ENCODE results near the gene SCGB3A2.

SCGB3A2 gene

GRCh38 chr5:147918101-147918685 lies 39.7 kb downstream of the SCGB3A2 start:
- H3K9ac ChIP-seq (ENCODE audit: low read length): no peak overlapping the region
- no peak overlapping the region for H3K4me3 ChIP-seq (ENCODE audit: low read length)
- H3K9me3 ChIP-seq (ENCODE audit: control insufficient read depth, low read length): no peaks in the 10 kb centered on the region
- no peaks in the 10 kb centered on the region for H3K4me1 ChIP-seq (ENCODE audit: control insufficient read depth, insufficient read depth, low read length)
- H3K27me3 ChIP-seq (ENCODE audit: control insufficient read depth, insufficient read depth, low read length): no peaks in the 10 kb centered on the region
- H3K36me3 ChIP-seq (ENCODE audit: control insufficient read depth, insufficient read depth, low read length): no peaks in the 10 kb centered on the region

GRCh38 chr5:147918899-147919298 lies 40.4 kb downstream of the SCGB3A2 start:
- H3K27me3 ChIP-seq (ENCODE audit: control insufficient read depth, insufficient read depth, low read length): no peaks in the 10 kb centered on the region
- no peak overlapping the region for H3K9ac ChIP-seq (ENCODE audit: low read length)
- H3K4me1 ChIP-seq (ENCODE audit: control insufficient read depth, insufficient read depth, low read length): no peaks in the 10 kb centered on the region
- no peak overlapping the region for H3K4me3 ChIP-seq (ENCODE audit: low read length)
- H3K36me3 ChIP-seq (ENCODE audit: control insufficient read depth, insufficient read depth, low read length): no peaks in the 10 kb centered on the region
- H3K9me3 ChIP-seq (ENCODE audit: control insufficient read depth, low read length): no peaks in the 10 kb centered on the region

GRCh38 chr5:147920420-147921030 lies 42.0 kb downstream of the SCGB3A2 start:
- Histone ChIP-seq H3K36me3 (ENCODE audit: control insufficient read depth, insufficient read depth, low read length) (no peaks in the 10 kb centered on the region), H3K9me3 (ENCODE audit: control insufficient read depth, low read length) (no peaks in the 10 kb centered on the region), H3K27me3 (ENCODE audit: control insufficient read depth, insufficient read depth, low read length) (no peaks in the 10 kb centered on the region), H3K4me1 (ENCODE audit: control insufficient read depth, insufficient read depth, low read length) (no peaks in the 10 kb centered on the region), H3K9ac (ENCODE audit: low read length) (no peak overlapping the region), H3K4me3 (ENCODE audit: low read length) (no peak overlapping the region)

- H3K27me3 ChIP-seq (ENCODE audit: control insufficient read depth, insufficient read depth, low read length): no peaks in the 10 kb centered on the region
- no peak overlapping the region for H3K9ac ChIP-seq (ENCODE audit: low read length)
- H3K4me1 ChIP-seq (ENCODE audit: control insufficient read depth, insufficient read depth, low read length): no peaks in the 10 kb centered on the region
- H3K9me3 ChIP-seq (ENCODE audit: control insufficient read depth, low read length): no peaks in the 10 kb centered on the region
- no peak overlapping the region for H3K4me3 ChIP-seq (ENCODE audit: low read length)
- no peaks in the 10 kb centered on the region for H3K36me3 ChIP-seq (ENCODE audit: control insufficient read depth, insufficient read depth, low read length)
These were observed 42.6 kb downstream of the SCGB3A2 start for GRCh38 chr5:147921136-147921535.

- Histone ChIP-seq H3K9ac (ENCODE audit: low read length) (no peak overlapping the region), H3K9me3 (ENCODE audit: control insufficient read depth, low read length) (no peaks in the 10 kb centered on the region), H3K36me3 (ENCODE audit: control insufficient read depth, insufficient read depth, low read length) (no peaks in the 10 kb centered on the region), H3K27me3 (ENCODE audit: control insufficient read depth, insufficient read depth, low read length) (no peaks in the 10 kb centered on the region), H3K4me1 (ENCODE audit: control insufficient read depth, insufficient read depth, low read length) (no peaks in the 10 kb centered on the region), H3K4me3 (ENCODE audit: low read length) (no peak overlapping the region)
These were observed 46.5 kb downstream of the SCGB3A2 start for GRCh38 chr5:147925020-147925419.

- no peak overlapping the region for H3K4me3 ChIP-seq (ENCODE audit: low read length)
- no peaks in the 10 kb centered on the region for H3K27me3 ChIP-seq (ENCODE audit: control insufficient read depth, insufficient read depth, low read length)
- H3K4me1 ChIP-seq (ENCODE audit: control insufficient read depth, insufficient read depth, low read length): no peaks in the 10 kb centered on the region
- H3K9ac ChIP-seq (ENCODE audit: low read length): no peak overlapping the region
- no peaks in the 10 kb centered on the region for H3K9me3 ChIP-seq (ENCODE audit: control insufficient read depth, low read length)
- H3K36me3 ChIP-seq (ENCODE audit: control insufficient read depth, insufficient read depth, low read length): no peaks in the 10 kb centered on the region
These were observed 49.4 kb downstream of the SCGB3A2 start for GRCh38 chr5:147927901-147928300.

GRCh38 chr5:147930769-147931168 lies 52.3 kb downstream of the SCGB3A2 start:
- H3K36me3 ChIP-seq (ENCODE audit: control insufficient read depth, insufficient read depth, low read length): no peaks in the 10 kb centered on the region
- H3K4me1 ChIP-seq (ENCODE audit: control insufficient read depth, insufficient read depth, low read length): no peaks in the 10 kb centered on the region
- H3K4me3 ChIP-seq (ENCODE audit: low read length): no peak overlapping the region
- H3K9me3 ChIP-seq (ENCODE audit: control insufficient read depth, low read length): no peaks in the 10 kb centered on the region
- no peak overlapping the region for H3K9ac ChIP-seq (ENCODE audit: low read length)
- H3K27me3 ChIP-seq (ENCODE audit: control insufficient read depth, insufficient read depth, low read length): no peaks in the 10 kb centered on the region

Measured in mucosa of stomach (tissue), 1 donor.